CD4-positive, alpha-beta T cell treated with Interleukin-21 for 1 hour (primary cell): Measurements from ENCODE around the gene SLC7A6OS.
"Not testable (repeated sequence)": the region's sequence is repeated elsewhere in the genome, so short reads cannot be mapped to it uniquely, and the experiment has no call there.

ENCODE experiments used
- DNase-seq: peaks from one replicate; pipeline ENCODE4 v3.0.0-alpha.2; 2020

SLC7A6OS gene

GRCh38 chr16:68297908-68298307 is 12.8 kb downstream of the SLC7A6OS start:
- DNase-seq, result no peak

- no peak for DNase-seq
Observed at GRCh38 chr16:68296693-68297092, 14.1 kb downstream of the SLC7A6OS start.

DNA sequence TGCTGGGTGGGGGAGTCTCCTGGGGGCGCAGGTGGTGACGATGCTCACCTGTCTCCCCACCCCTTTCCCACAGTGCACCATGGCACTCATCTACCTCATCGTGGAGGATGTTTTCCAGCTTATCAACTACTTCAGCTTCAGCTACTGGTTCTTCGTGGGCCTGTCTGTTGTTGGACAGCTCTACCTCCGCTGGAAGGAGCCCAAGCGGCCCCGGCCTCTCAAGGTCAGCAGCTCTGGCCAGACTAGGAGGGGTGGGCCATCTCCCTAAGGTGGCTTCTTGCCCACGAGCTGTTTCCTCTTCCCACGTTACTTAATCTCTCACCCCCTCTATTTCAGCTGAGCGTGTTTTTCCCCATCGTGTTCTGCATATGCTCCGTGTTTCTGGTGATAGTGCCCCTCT is 14.5 kb downstream of the SLC7A6OS start:
- no peak for DNase-seq

DNA sequence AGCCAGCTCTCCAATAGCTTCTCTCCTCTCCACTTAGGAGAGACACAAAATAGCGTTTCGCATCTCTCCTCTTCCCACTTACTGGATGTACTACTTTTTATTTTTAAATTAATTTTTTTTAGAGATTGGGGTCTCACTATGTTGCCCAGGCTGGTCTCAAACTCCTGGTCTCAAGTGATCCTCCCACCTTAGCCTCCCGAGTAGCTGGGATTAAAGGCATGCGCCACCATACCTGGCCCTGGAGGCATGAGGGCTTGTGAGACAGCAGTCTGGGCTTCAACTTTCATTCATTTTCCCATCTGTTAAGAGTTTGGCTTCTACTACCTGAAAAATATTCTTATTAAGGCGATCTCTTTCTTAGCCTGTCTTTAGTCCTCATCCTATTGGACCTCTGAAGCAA is 18.3 kb downstream of the SLC7A6OS start:
- no peak for DNase-seq

- no peak for DNase-seq
Observed at GRCh38 chr16:68291227-68291626, 19.5 kb downstream of the SLC7A6OS start.

DNA sequence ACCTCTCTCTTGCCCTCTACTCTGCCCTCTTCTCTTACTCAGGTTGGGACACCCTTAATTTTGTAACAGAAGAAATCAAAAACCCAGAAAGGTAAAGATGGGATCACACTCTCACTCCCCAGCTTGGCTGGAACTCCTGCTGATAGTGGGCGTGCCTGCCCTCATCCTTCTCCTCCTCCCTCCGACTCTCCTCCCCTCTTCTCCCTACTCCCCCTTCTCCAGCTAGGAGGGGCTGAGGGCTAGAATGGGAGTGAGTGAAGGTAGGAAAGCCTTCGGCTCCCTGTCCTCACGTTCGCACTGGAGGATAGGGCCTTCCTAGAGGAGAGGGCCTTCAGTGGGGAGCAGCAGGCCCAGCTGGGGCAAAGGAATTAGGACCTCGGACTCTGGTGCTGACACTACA is 20.3 kb downstream of the SLC7A6OS start:
- no peak for DNase-seq

- peak; percentile 46 for DNase-seq
Observed at GRCh38 chr16:68289621-68290329, 21.0 kb downstream of the SLC7A6OS start.

GRCh38 chr16:68289202-68289601 is 21.5 kb downstream of the SLC7A6OS start:
- DNase-seq, result no peak

- DNase-seq, result not testable (repeated sequence)
Observed at GRCh38 chr16:68288796-68289195, 21.9 kb downstream of the SLC7A6OS start.

- DNase-seq, result no peak
Observed at GRCh38 chr16:68288252-68288650, 22.5 kb downstream of the SLC7A6OS start.

DNA sequence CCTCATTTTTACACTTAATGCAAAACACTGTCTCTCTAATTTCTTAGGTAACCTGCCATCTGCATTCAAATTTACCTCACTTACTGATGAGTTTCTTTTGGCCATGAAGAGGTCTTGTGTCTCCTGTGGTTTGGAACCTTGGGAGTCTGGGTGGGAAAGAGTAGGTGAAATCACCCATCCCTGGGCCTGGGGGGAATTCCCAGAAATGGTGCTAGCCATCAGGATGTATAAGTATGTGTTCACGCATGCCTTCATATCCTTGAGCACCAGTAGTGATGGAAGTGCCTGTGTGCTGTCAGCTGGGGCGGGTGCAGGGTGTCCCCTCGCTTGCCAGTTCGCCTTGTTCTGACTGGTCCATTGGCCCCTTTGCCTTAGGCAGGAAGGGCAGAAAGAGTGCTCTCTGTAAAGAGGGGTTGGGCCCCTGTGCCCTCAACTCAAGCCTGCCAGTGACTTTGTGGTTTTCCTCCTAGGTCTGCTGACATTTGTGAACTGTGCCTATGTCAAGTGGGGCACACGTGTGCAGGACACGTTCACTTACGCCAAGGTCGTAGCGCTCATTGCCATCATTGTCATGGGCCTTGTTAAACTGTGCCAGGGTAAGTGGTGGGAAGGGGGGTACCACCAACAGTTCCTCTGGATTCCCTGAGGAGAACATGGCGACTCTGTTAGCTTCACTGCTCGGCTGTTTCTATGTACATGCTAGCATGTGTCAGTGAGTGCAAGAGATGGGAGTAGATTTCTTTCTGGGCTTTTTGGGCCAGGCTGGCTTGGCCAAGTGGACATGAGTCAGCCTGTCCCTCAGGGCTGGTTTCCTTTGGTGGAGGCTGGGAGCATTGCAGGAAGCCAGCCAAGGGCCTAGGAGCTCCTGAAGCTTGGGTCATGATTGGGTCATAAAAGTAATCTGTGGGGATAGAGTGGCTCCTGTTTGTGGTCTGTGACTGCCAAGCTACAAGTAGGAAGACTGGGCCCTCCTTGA is 23.2 kb downstream of the SLC7A6OS start:
- DNase-seq, result peak; percentile 64

DNA sequence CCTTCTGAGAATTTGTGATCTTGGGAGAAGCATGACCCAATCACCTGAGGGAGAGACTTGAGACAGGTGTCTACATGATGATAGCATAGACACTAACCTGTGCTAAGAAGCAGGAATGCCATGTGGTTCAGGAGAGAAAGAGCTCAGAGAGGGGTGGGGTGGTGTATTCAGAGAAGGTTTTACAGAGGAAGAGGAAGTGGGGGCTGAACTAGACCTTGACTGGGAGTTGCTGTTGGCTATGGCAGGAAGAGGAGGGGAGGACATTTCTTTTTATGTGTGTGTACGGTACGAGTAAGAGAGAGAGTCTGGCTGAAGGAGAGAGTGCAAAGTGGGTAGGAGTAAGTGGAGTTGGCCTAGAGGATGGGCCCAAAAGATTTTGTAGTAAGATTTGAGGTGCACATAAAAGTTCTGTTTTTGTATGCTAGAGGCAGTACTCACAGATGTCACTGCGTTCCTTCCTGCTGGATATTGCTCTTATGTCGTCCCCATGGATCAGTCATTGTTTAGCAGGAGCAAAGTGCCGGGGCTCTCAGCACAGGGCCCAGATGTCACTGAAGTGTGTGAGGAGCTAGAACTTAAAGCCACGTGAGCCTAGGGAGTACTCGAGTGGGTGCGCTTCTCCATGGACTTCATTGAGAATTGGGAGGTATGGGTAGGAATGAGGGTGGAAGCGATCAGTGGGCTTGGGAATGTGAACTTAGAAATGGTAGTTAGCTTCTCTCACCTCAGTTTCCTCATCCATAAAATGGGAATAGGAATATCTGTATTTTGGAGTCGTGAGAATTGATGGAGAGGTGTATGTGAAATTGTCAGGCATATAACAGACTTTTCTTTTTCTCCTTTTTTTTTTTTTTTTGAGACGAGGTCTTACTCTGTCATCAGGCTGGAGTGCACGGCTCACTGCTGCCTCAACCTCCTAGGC is 24.3 kb downstream of the SLC7A6OS start:
- DNase-seq, result peak; percentile 61

GRCh38 chr16:68285683-68286082 is 25.1 kb downstream of the SLC7A6OS start:
- no peak for DNase-seq

DNA sequence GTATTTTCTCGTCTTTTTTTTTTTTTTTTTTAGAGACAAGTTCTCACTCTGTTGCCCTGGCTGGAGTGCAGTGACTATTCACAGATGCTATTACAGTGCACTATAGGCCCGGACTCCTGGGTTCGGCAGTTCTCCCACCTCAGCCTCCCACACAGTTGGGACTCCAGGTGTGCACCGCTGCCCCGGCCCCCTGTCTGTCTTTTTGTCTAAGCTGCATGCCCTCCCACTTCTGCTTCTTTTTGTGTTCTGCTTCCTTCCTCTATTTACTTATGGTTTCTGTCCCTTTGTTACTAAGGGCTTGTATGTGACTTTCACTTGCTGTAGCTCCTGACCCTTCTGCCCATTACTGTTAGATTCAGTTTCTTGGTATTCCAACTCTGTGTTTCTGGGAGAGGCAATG is 25.9 kb downstream of the SLC7A6OS start:
- no peak for DNase-seq

GRCh38 chr16:68283801-68284598 is 26.7 kb downstream of the SLC7A6OS start:
- no peak for DNase-seq

DNA sequence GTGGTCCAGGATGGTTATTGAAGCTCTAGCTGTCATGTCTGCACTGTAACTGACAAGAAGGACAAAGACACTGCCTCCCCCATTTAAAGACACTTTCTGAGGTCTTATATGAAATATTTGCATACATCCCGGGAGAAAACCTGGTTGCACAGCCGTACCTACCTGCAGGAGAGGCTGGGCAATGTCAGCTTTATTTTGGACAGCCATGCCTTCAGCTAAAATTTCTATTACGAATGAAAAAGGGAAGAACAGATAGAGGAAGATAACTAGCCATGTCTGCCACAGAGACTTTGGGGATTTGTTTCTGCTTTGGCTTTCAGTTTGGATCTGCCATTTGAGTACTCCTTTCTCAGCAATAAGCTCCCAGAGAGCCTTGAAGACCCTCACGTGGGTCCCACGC is 27.4 kb downstream of the SLC7A6OS start:
- no peak for DNase-seq

DNA sequence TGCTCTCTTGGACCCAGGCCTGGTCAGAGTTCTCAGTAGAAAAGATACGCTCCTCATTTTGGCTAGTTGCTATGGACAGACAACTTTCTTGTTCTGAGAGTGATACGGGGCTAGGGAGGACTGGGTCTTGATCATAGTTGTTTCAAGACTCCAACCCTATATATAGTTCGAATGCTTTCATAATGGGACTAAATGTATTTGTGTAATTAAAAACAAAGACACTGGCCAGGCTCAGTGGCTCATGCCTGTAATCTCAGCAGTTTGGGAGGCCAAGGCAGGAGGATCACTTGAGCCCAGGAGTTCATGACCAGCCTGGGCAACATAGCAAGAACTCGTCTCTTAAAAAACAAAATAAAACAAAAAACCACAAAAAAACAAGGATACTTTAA is 28.7 kb downstream of the SLC7A6OS start:
- no peak for DNase-seq

GRCh38 chr16:68281368-68282063 is 29.2 kb downstream of the SLC7A6OS start:
- DNase-seq, result peak; percentile 37

DNA sequence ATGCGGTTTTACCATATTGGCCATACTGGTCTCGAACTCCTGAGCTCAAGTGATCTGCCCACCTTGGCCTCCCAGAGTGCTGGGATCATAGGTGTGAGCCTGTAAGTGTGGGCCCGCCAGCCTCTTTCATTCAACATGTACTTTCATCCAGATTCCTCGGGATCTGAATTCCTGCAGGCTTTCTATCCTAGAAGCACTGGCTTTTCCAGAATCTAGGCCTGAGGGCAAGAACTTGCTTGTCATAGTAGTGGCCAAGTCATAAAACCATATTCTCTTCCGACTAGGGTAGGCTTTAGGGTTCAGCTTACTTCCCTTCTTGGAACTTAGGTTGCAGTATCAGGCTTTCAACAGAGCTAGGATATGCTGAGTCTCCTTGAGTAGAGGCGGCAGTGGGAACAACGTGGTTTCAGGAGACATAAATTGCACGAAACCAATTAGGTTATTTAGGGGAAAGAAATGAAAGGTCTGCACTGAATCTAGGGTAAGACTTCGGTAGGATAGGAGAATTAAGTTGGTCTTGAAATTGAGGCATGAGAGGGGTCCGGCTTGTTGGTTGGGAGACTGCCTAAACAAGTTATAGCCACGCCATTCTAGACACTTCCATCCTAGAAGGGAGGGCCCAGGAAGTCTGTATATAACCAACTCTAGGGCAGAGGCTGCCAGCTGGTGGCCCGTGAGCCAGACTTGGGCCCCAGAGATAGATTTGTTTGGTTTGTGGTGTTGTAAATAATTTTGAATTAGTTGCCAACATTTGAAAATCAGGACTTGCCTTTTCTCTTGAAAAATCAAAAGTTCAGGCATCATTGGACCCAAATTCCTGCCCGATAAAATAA is 30.8 kb downstream of the SLC7A6OS start:
- DNase-seq, result no peak

DNA sequence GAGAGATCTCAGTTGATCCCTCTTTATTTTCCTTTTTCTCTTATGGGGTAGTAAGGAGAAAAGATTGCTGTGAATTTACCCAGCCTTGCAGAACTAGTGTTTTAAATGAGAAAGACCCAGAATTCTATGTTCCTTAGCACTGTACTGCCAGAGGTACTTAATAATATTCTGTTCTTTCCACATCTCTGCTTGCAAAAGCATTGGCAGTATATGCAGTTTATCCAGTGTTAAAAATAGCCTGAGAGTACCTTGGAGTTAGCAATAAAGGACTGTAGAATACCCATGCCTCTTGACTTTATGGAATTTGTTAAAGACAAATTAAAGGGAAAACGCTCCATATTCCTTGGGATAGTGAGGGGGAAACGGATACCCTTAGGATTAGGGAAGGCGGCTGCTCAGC is 34.5 kb downstream of the SLC7A6OS start:
- no peak for DNase-seq
